ENCODE measurements around the gene GYPE.
"Not testable (repeated sequence)": the region's sequence is repeated elsewhere in the genome, so short reads cannot be mapped to it uniquely, and the experiment has no call there.

GYPE gene

DNA sequence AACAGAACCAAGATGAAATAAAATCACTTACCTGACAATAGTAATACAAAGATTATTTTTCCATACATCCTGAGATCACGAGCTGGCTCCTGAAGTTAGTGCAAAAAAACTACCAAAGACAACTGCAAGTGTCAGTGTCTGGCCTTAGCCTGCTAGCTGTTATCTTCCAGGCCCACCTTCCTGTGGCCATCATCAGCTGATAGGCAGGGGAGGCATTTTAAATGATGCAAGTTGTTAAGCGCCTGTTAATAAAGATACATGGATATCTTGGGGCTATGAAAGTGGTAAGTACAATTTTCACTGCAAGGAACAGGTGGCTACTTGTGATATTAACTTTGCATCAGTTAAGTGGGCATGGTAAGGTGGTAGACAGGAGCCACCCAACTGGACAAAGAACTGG lies at the start of gene GYPE:
Gene GYPE, minus strand, starts transcription at position 120 of the 400 bp plus-strand sequence. Its CDS starts 52 bp downstream, at position 68.
- not testable (repeated sequence) for DNase-seq (ENCODE audit: low spot score)

DNA sequence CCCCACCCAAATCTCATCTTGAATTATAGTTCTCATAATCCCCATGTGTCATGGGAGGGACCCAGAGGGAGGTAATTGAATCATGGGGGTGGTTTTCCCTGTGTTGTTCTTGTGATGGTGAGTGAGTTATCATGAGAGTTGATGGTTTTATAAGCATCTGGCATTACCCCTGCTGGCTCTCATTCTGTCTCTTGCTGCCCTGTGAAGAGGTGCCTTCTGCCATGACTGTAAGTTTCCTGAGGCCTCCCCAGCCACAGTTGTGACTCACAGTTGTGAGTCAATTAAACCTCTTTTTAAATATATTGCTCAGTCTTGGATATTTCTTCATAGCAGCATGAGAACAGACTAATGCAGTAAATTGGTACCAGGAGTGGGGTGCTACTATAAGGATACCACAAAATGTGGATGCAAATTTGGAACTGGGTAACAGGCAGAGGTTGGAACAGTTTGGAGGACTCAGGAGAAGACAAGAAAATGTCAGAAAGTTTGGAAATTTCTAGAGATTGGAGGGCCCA lies 46.2 kb upstream of the GYPE start:
- DNase-seq (ENCODE audit: low spot score): not testable (repeated sequence)

DNA sequence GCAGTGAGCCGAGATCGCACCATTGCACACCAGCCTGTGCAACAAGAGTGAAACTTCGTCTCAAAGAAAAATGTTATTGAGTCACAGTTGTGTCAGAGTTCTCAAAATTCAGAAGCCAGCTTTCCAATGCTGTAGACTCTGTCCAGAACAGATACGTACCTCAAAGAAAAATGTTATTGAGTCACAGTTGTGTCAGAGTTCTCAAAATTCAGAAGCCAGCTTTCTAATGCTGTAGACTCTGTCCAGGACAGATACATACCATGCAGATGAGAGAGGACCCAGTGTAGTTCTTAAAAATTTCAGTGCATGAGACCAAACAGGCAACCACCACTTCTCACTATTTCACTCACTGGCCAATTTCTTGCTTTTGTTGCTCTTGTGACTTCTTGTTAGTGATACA lies 45.6 kb upstream of the GYPE start:
- not testable (repeated sequence) for DNase-seq (ENCODE audit: low spot score)

DNA sequence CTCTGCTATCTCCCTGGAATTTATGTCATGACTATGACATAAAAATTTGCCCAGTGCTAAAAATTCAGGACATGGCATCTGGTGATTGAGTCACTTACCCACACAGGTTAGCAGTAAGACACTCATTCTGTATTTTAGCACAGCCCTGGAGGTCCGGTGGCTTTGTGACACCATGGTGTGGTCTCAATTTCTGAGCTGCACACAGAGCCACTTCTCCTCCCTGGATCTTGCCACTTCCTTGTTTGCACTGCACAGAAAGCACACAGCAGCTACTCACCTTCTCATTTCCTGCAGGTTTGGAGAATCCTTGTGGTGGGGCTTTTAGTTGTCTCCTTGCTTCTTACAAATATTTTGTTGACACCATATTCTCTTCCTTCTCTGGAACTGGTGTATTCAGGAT lies 44.8 kb upstream of the GYPE start:
- not testable (repeated sequence) for DNase-seq (ENCODE audit: low spot score)

DNA sequence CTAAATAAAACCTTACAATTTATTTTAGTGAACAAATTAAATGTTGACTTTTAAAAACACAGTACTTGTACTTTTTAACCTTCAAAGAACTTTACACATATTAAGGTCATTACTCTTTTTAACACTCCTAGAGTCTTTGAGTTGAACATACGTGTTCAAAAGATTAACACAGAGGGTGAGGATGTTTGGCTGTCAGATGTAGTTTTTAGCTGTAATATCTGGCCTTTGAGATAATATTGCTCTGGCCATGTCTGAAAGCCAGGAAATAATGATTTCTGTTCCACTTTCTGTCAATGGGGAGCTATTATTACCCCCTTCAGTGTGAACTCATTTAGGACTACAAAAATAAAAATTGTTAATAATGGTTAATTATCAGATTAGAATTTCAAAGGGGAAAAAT lies 42.1 kb upstream of the GYPE start:
- not testable (repeated sequence) for DNase-seq (ENCODE audit: low spot score)

DNA sequence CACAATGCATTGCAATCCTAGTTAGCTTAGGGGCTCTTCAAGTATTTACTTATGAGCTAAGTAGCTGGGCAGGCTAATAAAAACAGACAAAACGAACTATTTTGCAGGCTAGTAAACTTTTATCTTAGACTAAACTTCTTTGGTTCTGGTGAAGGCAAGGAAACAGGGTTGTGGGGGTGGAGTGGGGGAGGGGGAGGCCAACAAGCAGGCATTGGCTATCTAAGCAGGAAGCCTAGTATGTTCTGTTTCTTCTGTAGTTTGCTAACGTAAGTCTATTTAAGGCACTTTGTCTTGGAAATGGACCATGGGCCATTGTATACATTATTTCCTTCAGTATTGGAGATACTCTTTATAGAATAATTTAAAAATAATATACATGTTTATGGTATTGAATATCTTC lies 35.3 kb upstream of the GYPE start:
- not testable (repeated sequence) for DNase-seq (ENCODE audit: low spot score)

DNA sequence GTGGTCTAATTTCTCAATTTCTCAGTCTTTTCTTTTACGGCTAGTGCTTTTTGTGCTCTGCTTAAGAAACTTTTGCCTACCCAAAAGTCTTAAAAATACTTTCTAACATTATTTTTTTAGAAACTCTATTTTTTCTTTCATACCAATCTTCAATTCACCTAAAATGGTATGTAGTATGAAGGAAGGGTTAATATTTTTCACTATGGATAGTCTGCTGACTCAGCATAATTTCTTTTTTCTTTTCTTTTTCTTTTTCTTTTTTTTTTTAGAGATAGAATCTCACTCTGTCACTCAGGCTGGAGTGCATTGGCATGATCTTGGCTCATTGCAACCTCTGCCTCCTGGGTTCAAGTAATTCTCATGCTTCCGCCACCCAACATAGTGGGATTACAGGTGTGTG lies 34.2 kb upstream of the GYPE start:
- DNase-seq (ENCODE audit: low spot score): no peak

DNA sequence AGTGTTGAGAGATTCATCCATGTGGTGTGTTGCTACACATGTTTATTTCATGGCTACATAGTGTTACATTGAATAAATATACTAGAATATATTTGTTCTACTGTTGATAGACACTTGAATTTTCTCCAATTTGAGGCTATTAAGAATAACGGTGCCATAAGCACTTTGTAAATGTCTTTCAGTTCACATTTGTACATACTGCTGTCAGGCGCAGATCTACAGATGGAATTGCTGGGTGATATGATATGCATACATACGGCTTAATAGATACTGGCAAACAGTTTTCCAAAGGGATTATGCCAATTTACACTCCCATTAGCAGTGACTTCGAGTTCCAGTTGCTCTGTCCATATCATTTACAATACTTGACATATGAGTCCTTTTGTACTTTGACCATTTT lies 33.5 kb upstream of the GYPE start:
- not testable (repeated sequence) for DNase-seq (ENCODE audit: low spot score)

DNA sequence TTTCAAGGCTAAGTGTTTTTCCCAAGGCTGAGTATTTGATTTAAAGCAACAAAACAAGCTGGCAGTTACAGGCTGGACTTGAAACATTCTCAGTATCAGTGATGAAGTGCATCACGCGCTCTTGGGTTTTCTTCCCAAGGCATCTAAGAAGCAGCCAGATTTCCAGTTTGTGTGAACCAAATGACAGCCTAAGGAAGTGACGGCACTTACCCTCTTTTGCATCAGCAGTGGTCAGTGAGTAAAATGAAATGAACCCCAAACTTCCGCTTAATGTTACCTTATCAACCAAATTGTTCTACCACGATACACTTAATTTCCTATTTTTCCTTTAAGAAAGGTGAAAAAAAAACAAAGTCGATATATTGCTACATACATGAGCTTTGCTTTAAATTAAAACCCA lies 15.8 kb upstream of the GYPE start:
- DNase-seq (ENCODE audit: low spot score): no peak

DNA sequence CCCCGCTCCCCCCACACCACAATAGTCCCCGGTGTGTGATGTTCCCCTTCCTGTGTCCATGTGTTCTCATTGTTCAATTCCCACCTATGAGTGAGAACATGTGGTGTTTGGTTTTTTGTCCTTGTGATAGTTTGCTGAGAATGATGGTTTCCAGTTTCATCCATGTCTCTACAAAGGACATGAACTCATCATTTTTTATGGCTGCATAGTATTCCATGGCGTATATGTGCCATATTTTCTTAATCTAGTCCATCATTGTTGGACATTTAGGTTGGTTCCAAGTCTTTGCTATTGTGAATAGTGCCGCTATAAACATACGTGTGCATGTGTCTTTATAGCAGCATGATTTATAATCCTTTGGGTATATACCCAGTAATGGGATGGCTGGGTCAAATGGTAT lies 11.1 kb upstream of the GYPE start:
- not testable (repeated sequence) for DNase-seq (ENCODE audit: low spot score)

DNA sequence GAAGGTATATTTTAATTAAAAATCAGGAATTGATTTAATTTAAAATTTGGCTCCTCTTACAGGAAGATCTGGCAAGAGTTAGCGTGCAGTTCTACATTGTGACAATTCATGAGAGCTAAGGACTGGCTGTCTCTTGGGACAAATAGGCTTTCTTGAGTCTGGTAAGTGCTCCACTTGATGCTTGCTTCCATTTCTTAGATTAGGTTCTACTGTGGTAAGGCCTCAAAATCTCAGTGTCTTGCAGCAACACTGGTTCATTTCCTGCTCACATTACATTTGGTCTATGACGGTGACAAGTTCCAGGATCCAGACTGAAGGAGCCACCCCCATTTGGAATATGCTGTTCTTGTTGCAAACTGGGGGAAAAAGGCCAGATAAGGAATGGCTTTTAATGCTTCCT lies 7.1 kb upstream of the GYPE start:
- not testable (repeated sequence) for DNase-seq (ENCODE audit: low spot score)

DNA sequence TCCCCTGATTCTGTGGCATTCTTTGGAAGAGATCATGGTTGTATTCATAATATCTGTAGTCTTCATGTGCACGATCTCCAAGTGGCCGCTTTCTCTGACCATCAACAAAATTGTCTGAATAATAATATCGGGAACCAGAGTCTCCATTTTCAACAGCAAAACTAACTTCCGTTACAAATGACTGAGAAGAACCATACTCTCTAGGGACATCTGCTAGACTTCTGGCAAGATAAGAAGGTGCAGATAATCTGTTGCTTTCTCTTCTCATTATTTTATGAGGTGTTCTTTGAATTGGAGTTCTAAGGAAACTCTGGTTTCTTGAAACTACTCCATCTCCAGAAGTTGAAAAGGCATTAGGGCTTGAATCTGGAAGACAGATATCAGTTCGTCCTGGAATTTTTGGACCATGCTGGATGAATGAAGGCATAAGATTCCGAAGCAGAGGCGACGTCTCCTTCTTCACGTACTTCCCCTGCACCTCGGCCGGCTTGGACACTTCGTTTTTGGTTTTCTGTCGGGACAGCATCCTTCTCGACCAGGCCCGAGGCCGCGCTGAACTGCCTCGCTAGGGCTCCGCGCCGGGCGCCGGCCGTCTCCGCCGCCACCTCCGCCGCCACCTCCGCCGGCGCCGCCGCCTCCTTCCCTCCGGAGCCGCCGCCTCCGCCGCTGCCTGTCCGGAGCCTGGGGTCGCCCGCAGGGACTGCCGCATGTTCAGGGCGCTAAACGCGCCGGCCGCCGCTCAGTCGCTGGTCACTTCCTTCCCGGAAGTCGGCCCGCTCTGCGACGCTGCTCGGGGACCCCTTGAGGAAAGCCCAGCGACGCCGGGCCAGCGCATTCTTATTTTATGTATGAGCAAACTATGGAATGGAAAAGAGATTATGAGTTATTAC lies 6.4 kb upstream of the GYPE start:
- peak; percentile 17 for DNase-seq (ENCODE audit: low spot score)

DNA sequence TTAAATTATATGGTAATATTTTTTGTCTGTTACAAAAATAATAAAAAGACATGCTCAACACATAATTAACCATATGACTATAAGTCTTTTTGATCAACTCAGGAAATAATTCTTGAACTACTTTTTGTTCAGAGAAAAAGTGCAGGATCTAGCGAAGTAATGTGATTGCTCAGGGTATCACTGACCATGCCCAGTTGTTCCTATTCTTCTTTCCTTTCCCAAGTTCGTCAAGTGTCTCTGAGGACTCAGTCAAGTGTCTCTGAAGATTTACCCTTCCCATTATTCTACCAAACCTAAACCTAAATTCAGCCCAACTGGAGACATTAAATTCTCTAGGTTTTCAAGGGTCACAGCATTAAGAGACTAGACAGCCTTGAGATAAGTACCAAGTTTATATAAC lies 5.5 kb upstream of the GYPE start:
- not testable (repeated sequence) for DNase-seq (ENCODE audit: low spot score)

DNA sequence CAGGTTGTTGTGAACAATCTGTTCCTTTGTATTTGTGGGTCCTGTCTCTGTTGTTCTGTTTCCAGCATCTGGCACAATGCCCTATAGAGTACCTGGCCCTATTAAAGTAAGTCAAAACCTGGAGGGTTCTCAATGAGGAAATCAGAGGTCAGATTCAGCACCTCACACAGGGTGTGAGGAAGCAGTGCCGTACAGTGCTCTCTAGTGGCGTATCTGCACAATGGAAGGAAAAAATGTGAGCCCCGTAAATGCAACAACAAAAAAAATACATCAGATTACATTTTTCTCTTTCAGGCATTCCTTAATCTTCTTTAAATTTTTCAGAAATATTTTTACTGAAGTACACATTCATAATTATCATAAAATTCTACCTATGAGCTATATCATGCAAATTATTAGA lies 2.5 kb upstream of the GYPE start:
- DNase-seq (ENCODE audit: low spot score): not testable (repeated sequence)

DNA sequence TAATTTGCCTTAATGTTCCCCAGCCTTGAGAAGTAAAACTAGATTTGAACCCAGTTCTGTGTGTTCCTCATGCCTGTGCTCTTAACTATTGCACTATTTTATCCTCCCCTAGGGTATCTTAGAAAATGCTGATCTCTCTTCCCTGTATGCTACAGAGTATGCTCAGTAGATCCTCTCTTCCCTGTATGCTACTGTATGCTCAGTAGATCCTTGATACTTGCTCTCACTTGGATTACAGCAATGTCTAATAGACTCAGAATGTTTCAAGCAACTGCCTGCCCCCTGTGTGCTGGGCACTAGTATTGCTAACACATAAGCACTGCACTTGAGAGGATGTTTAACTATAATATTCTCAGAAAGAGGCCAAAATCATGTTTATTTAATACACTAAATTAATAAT lies 928 bp downstream of the GYPE start:
- DNase-seq (ENCODE audit: low spot score): not testable (repeated sequence)

DNA sequence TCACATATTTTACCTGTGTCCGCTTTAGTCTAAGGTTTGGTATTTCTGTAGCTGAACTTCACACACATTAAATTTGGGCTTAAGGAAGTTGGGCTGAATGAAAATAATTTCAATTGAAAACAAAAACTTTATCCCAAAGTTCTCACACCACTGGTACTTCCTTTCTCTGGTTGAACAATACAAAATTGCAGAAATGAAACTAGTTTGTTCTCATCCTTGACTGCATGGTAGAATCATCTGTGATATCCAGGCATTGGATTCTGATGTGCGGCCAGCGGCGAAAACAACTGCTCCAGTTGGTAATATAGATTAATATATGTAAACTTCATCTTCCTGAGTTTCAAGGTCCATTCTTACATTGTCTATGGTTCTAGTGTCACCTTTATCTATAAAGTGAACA lies 15.0 kb downstream of the GYPE start:
- not testable (repeated sequence) for DNase-seq (ENCODE audit: low spot score)

DNA sequence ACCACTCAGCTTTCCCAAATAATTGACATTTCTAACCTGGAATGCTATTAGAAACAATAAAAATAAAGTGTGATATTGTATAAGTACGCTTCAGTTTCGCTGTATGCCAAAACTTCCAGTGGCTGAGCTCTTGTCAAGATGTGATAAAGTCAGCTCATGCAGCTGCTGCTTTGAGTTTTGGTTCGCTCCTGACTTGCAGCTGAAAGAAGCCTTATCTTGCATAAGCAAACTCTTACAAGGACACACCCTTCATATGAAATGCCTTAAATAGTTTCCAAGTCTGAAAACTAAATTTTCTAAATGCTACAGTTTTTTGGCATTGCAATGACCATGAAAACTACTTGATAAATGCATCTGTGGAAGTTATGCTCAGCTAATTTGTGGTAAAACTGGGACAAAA lies 17.2 kb downstream of the GYPE start:
- DNase-seq (ENCODE audit: low spot score): not testable (repeated sequence)

DNA sequence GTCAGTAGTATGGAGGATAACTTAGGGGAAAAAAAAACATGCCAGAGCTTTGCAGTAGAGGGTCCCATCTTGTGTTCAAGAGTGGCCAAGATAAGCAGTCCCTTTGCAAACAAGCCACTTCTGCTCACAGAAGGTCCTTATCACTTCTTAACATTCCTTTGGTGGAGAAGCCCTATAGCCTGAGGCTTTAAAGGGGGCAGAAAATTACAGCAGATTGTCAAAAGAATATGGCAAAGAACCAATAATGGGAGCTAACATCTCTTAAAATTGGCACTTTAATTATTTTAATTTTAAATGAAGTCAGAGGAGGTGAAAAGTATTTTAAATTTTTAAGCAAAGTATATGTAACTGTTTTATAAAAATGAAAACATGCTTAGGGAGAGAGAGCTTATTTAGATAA lies 20.4 kb downstream of the GYPE start:
- not testable (repeated sequence) for DNase-seq (ENCODE audit: low spot score)

DNA sequence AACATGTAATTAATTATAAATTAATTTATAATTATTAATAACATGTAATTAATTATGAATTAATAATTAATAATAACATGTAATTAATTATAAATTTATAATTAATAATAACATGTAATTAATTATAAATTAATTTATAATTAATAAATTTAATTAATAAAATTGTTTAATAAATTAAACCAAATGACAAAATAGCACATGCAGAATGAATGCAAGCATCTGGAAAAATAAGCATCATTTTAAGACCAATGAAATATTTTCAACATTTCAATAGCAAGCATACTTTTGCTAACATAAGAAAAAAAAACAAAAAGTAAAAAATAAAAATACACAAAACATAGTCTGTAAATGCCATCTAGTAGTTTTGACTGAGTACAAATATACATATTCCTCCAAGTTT lies 21.8 kb downstream of the GYPE start:
- DNase-seq (ENCODE audit: low spot score): no peak

DNA sequence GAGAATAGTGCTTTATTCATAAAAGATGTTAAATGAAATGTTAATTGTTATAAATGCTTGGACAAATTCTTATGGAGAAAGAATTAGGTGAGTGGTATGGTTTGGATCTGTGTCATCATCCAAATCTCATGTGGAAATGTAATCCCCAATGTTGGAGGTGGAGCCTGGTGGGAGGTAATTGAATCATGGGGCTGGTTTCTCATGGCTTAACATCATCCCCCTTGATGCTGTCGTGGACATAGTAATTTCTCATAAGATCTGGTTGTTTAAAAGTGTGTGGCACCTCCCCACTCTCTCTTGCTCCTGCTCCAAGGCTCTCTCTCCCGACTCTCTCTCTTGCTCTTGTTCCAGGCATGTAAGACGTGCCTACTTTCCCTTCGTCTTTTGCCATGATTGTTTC lies 22.5 kb downstream of the GYPE start:
- no peak for DNase-seq (ENCODE audit: low spot score)

DNA sequence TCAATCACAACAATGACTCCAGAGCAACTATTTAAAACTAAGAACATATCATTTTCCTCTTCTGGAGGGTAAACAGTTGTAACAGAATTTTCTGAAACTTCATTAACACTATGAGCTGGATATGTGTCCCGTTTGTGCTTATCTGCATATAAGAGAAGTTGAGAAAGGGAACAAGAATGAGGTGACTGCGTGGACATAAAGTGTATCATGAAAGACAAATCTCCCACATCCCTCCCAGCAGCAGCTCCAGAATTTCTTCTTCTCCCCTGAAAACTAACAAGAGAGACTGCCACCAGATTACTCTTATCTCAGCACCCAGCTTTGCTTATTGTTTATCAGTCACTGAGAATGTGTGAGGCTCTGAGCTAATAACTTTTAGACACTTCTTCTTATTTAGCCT lies 25.8 kb downstream of the GYPE start:
- not testable (repeated sequence) for DNase-seq (ENCODE audit: low spot score)

DNA sequence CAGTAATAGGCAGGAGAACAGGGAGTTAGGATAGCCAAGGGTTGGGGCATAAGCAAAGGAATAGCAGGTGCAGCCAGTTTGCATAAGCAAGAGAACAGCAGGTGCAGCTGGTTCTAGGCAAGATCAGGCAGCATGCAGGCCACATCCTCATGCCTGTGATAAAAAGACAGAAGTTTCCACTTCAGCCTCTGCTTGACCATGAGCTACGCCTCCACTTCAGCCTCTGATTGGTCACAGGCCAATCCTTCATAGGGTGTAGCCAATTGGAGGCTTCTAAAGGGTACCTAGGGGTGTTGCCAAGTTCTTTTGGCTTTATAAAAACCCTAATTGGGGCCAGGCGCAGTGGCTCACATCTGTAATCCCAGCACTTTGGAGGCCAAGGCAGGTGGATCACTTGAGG lies 30.0 kb downstream of the GYPE start:
- DNase-seq (ENCODE audit: low spot score): not testable (repeated sequence)

DNA sequence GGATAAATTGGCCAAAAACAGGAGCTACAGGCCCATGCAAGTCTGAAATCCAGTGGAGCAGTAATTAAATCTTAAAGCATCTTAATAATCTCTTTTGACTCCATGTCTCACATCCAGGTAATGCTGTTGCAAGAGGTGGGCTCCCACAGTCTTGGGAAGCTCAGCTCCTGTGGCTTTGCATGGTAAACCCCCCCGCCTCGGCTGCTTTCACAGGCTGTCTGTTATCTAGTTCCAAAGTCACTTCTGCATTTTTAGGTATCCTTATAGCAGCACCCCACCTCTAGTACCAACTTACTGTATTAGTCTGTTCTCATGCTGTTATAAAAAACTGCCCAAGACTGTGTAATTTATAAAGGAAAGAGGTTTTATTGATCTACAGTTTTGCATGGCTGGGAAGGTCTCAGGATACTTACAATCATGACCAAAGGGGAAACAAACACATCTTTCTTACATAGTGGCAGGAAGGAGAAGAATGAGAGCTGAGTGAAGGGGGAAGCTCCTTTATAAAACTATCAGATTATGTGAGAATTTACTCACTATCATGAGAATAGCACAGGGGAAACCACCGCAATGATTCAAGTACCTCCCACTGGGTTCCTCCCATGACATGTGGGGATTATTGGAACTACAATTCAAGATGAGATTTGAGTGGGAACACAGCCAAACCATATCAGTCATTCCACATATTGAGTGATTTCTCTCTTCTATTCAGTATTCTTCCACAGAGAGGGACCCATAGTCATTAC lies 34.7 kb downstream of the GYPE start:
- not testable (repeated sequence) for DNase-seq (ENCODE audit: low spot score)

Data from AG08396 (cell line).